Activated CD4-positive, alpha-beta T cell treated with anti-CD3 and anti-CD28 coated beads, Interleukin-2, amount 10 ng/mL, durations not matched to agents 24 days and 14 days (primary cell): ENCODE data around the gene SELENOH. TPM values are rescaled to one million over a fixed set of nuclear protein-coding genes. Genes with fewer than 3 reads are reported as not detected.

Experiments
- DNase-seq: peaks from one replicate; pipeline ENCODE4 v3.0.0; 2022
- H3K27ac Mint-ChIP-seq: one replicate; pipeline ENCODE4 v1.8.0; 2022; ENCODE audit warnings: mild to moderate bottlenecking, mixed read lengths
- H3K27me3 Mint-ChIP-seq: one replicate; pipeline ENCODE4 v1.8.0; 2022; ENCODE audit warnings: mixed read lengths
- H3K36me3 Mint-ChIP-seq: one replicate; pipeline ENCODE4 v1.8.0; 2022; ENCODE audit warnings: low read depth, mild to moderate bottlenecking, mixed read lengths
- H3K4me1 Mint-ChIP-seq: one replicate; pipeline ENCODE4 v1.8.0; 2021; ENCODE audit warnings: mixed read lengths
- H3K4me3 Mint-ChIP-seq: one replicate; pipeline ENCODE4 v1.8.0; 2022; ENCODE audit warnings: mild to moderate bottlenecking, moderate library complexity, mixed read lengths
- H3K9me3 Mint-ChIP-seq: one replicate; pipeline ENCODE4 v1.8.0; 2021; ENCODE audit warnings: mixed read lengths
- intact Hi-C: fragments of 100-400 bp; cut with micrococcal nuclease; formaldehyde crosslinking; loops from one replicate; pipeline ENCODE4 v1.15.1; 2023
- total RNA-seq: library from RNA; stranded (reverse); gene quantifications from 2 replicates; pipeline ENCODE4 v1.2.3, GENCODE V29; 2022

Gene SELENOH
- total RNA-seq, 1 donor from 2014 or later = 211 TPM

DNA sequence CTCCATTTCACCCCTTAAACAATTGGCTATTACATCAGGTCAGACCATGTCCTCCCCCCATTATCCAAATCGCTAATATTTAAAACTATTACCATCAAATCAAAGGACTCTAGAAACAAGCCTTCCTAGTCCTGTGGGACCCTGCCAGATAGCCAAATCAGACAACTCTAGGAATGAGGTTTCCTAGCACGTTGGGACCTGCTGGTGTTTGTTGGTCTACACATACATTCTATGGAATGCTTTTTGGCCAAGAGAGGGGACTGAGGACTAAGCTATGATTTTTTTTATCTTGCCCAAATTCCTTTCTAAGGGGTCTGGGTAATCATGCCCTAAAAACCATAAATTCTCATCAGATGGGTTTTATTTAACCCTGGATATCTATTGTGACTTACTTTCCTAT lies 14.1 kb upstream of the SELENOH start:
- Mint-ChIP-seq H3K27ac (no peak overlapping the region), H3K4me1 (peaks cover 8% of the 10 kb centered on the region), H3K9me3 (no peaks in the 10 kb centered on the region), H3K4me3 (no peak overlapping the region), H3K36me3 (peaks cover 7% of the 10 kb centered on the region), H3K27me3 (no peaks in the 10 kb centered on the region)
- intact Hi-C loops = no loop called here
- no peak for DNase-seq

DNA sequence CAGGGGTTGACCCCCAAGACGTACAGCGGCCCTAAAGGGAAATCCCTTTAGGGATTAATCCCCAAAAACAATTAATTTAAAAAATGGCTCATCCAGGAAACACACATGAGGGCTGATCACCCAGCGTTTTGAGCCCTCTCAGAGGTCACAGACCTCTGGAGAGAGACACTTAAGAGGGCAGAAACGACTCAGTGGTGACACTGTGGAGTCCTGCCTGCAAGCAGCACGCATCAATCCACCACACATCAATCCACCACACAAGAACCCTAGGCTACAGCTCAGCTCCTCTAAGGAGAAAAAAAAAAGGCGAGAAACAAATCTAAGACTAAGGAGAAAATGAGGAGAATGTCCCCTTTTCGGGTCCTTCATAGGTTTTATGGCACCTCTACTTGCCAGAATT lies 12.5 kb upstream of the SELENOH start:
- peaks cover 7% of the 10 kb centered on the region for H3K36me3 Mint-ChIP-seq
- no peaks in the 10 kb centered on the region for H3K9me3 Mint-ChIP-seq
- DNase-seq = no peak
- intact Hi-C loops = no loop called here
- H3K27me3 Mint-ChIP-seq = no peaks in the 10 kb centered on the region
- no peak overlapping the region for H3K4me3 Mint-ChIP-seq
- no peak overlapping the region for H3K27ac Mint-ChIP-seq
- peaks cover 8% of the 10 kb centered on the region for H3K4me1 Mint-ChIP-seq

DNA sequence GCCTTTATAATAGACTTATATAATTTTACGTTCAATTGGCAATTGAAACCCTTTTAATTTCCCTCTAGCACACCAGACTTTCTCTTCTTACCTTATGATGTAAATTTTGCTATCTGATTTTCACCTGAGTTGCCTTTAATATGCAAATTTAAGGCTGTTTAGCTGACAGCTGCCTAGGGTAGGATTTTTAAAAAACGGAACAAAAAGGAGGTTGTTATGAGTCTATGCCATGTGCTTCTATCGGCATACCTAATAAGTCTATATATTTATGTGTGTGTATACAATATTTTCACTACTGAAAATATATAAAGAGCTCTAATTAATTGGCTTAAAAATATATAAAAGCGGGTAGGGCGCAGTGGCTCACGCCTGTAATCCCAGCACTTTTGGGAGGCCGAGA lies 11.8 kb upstream of the SELENOH start:
- H3K27ac Mint-ChIP-seq = no peak overlapping the region
- H3K36me3 Mint-ChIP-seq = peaks cover 10% of the 10 kb centered on the region
- peaks cover 8% of the 10 kb centered on the region for H3K4me1 Mint-ChIP-seq
- no peak overlapping the region for H3K4me3 Mint-ChIP-seq
- no peak for DNase-seq
- no peaks in the 10 kb centered on the region for H3K9me3 Mint-ChIP-seq
- no peaks in the 10 kb centered on the region for H3K27me3 Mint-ChIP-seq
- intact Hi-C loops = no loop called here

DNA sequence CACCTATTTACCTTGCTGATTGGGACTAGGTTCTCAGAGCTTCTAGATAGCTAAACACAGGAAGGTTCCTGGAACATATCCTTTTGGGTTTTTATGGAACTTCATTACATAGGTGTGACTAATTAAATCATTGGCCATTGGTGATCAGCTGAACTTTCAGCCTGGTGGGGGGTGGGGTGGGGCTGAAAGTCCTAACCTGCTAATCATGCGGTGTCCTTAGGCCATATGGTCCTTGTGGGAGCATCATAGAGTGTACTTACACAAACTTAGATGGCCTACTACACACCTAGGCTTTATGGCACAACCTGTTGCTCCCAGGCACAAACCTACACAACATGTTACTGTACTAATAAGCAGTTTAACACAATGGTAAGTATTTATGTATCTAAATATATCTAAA lies 8.6 kb upstream of the SELENOH start:
- Mint-ChIP-seq H3K4me3 (no peak overlapping the region), H3K36me3 (peaks cover 24% of the 10 kb centered on the region), H3K27ac (no peak overlapping the region), H3K9me3 (no peaks in the 10 kb centered on the region), H3K27me3 (no peaks in the 10 kb centered on the region), H3K4me1 (peaks cover 22% of the 10 kb centered on the region)
- intact Hi-C loops = no loop called here
- DNase-seq = no peak

DNA sequence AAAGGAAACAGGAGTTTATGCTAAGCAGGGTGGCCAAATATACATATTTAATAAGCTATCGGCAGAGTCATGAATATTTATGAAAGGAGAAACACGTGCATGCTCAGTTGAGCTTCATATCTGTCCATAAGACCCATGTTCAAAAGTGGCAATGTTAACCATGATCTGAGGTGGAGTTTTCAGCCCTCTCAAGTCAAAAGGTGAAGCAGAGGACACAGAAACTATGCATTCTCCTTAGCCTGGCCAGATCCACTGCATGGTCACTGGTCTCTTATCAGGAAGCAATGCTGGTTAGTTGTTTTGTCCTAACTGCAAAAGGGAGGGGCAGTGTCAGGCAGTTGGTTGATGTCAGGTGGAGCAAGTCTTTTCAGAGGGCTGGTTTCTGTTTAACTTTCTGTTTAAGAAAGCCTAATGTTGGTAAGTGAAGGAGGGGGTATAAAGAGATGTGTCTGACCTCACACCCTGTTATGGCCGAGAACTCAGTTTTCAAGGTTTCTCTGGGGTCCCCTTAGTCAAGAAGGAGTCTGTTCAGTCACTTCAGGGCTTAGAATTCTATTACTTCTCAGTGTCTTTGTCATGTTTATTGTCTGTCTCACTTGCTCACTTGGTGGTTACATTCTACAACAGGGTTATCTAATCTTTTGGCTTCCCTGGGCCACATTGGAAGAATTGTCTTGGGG lies 5.5 kb upstream of the SELENOH start:
- Mint-ChIP-seq H3K27ac (peak overlapping the region; percentile 70), H3K9me3 (no peaks in the 10 kb centered on the region), H3K4me1 (peaks cover 25% of the 10 kb centered on the region), H3K36me3 (peaks cover 34% of the 10 kb centered on the region), H3K4me3 (peak overlapping the region; percentile 17), H3K27me3 (no peaks in the 10 kb centered on the region)
- DNase-seq = no peak
- intact Hi-C loops = no loop called here

DNA sequence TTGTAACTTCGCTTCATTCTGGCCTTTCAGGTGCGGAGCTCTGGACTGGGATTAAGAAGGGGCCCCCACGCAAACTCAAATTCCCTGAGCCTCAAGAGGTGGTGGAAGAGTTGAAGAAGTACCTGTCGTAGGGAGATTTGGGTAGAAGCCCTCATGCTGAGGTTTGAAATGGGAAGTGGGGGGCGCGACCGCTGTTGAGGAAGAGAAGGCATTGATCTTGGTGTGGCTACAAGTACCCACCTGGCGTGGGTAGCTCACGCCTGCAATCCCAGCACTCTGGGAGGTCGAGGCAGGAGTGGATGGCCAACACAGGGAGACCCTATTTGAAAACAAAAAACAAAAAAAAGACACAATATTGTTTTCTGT lies 779 bp downstream of the SELENOH start:
- Mint-ChIP-seq H3K9me3 (no peaks in the 10 kb centered on the region), H3K4me1 (peaks cover 33% of the 10 kb centered on the region), H3K36me3 (peaks cover 68% of the 10 kb centered on the region), H3K27me3 (no peaks in the 10 kb centered on the region), H3K27ac (peak overlapping the region; percentile 96), H3K4me3 (peak overlapping the region; percentile 93)
- intact Hi-C loops = loop anchor here (10.0 kb wide), 1 partner anchor 407 kb away; the partner anchor contains the start of genes P2RX3 and SSRP1
- DNase-seq = no peak

DNA sequence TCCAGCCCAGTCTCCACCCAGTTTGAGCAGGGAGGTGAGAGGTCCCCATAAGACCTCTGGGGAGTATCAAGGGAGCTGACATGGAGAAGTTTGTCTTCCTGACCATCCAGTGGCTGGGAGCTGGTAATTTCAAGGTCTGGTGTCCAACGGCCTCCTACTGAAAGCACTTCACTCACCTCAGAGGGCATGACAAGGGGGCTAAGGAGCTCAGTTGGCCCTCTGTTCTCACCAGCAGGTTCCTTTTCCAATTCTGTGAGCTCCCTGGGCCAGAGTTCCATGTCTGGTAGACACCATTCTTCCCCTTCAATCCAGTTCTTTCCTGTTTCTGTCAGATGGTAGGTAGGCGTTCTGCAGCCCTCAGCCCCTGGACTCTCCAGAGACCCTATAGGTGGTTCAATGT lies 3.1 kb downstream of the SELENOH start:
- H3K27me3 Mint-ChIP-seq = no peaks in the 10 kb centered on the region
- peaks cover 38% of the 10 kb centered on the region for H3K4me1 Mint-ChIP-seq
- peak overlapping the region; percentile 78 for H3K27ac Mint-ChIP-seq
- H3K9me3 Mint-ChIP-seq = no peaks in the 10 kb centered on the region
- peak overlapping the region; percentile 66 for H3K4me3 Mint-ChIP-seq
- peaks cover 63% of the 10 kb centered on the region for H3K36me3 Mint-ChIP-seq
- intact Hi-C loops = loop anchor here (10.0 kb wide), 1 partner anchor 410 kb away; the partner anchor contains the start of genes P2RX3 and SSRP1
- DNase-seq = no peak

DNA sequence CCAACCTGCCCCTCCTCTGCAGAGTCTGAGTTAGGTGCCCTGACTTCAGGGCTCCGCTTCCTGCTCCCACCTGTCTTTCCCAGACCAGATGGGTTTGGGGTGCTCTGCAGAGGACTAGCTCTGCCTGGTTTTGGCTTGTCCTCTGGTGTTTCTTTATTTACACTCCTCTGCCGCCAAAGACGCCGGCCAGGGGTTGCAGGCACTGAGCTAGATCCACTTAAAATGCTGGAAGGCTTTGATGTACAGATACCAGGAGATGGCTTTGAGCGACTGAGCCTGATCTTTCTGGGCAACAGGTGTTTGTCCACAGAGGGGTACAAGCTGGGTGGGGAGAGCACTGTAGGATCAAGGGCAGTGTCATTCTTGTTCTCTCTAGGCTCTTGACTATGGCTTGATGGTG lies 3.9 kb downstream of the SELENOH start:
- Mint-ChIP-seq H3K27ac (peak overlapping the region; percentile 36), H3K4me1 (peaks cover 35% of the 10 kb centered on the region), H3K27me3 (no peaks in the 10 kb centered on the region), H3K36me3 (peaks cover 59% of the 10 kb centered on the region), H3K4me3 (no peak overlapping the region), H3K9me3 (no peaks in the 10 kb centered on the region)
- intact Hi-C loops = loop anchor here (10.0 kb wide), 1 partner anchor 410 kb away; the partner anchor contains the start of genes P2RX3 and SSRP1
- DNase-seq = no peak

DNA sequence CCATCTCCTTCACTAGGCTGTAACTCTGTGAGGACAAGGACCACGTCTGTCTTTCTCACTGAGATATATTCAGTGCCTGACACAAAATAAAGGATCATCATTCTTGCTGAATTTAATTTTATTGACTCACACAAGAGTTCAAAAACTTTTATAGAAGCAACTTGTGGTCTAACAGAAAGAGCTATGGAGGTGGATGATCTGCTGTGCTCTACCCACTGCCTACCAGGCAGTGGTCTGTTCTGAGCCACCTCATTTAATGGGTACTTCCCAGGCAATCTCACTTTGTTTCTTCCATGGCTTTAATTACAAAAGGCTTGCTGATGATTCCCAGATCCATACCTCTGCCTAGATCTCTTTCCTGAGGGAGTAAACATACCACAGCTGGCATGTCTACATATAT lies 5.6 kb downstream of the SELENOH start:
- Mint-ChIP-seq H3K9me3 (no peaks in the 10 kb centered on the region), H3K27me3 (no peaks in the 10 kb centered on the region), H3K4me1 (peaks cover 31% of the 10 kb centered on the region), H3K36me3 (peaks cover 51% of the 10 kb centered on the region), H3K4me3 (no peak overlapping the region), H3K27ac (peak overlapping the region; percentile 74)
- intact Hi-C loops = loop anchor here (10.0 kb wide), 1 partner anchor 412 kb away; the partner anchor contains the start of genes P2RX3 and SSRP1
- DNase-seq = no peak

DNA sequence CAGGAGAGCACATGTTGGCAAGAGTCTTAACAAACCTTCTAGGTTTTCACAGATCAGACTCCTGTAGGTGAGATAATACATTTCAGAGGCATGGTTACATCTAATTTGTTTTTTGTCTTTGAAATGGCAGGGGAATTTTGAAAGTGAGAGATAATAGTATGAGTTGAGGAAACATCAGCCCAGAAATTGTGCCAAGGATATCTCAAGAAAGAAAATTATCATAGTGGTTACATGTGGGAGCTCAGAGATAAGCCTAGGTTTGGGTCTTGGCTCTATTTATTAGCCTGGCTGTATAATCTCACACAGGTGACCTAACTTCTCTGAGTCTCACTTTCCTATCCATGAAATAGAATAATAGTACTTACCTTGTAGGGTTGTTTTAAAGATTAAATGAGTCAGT lies 9.9 kb downstream of the SELENOH start:
- Mint-ChIP-seq H3K27ac (no peak overlapping the region), H3K9me3 (no peaks in the 10 kb centered on the region), H3K27me3 (no peaks in the 10 kb centered on the region), H3K4me1 (peaks cover 19% of the 10 kb centered on the region), H3K36me3 (peaks cover 20% of the 10 kb centered on the region), H3K4me3 (no peak overlapping the region)
- no peak for DNase-seq
- intact Hi-C loops = loop anchor here (1.0 kb wide), 1 partner anchor 49 kb away; no protein-coding TSS in a partner anchor

DNA sequence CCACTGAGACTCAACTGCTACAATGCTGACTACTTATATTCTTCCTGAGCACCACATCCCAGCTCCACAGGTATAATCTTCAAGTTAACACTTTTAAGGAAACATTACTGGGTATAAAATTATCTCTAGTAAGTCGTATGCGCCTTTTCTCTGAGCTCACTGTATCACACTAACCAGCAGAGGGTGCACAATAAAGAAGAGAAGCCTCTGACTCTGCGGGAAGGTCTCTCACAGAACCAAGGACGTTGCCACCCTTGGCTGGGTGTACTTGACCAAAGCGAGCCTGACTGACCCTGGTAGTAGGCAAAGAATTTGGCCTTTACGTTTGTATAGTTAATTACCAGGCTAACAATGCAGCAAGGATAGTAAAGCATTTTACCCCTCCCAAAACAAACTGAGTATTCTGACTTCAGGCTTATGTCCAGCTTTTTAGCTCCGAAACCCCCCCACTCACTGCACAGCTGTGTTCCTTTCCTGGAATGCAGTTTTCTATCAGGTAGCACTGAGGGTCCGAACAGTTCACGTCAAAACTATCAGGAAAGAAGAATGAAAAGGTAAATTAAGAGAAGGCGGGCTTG lies 10.5 kb downstream of the SELENOH start, which contains the start of gene BTBD18:
Gene BTBD18, minus strand, starts transcription at position 144 of the 578 bp plus-strand sequence. CDS start 631 bp downstream, outside the sequence.
- DNase-seq = peak; percentile 66
- Mint-ChIP-seq H3K4me3 (no peak within 1 kb of the TSS), H3K36me3 (peaks cover 15% of the 10 kb centered on the region), H3K4me1 (peaks cover 18% of the 10 kb centered on the region), H3K27me3 (no peaks in the 10 kb centered on the region), H3K27ac (no peak within 1 kb of the TSS), H3K9me3 (no peaks in the 10 kb centered on the region)
- intact Hi-C loops = loop anchor here (1.0 kb wide), 1 partner anchor 49 kb away; no protein-coding TSS in a partner anchor

DNA sequence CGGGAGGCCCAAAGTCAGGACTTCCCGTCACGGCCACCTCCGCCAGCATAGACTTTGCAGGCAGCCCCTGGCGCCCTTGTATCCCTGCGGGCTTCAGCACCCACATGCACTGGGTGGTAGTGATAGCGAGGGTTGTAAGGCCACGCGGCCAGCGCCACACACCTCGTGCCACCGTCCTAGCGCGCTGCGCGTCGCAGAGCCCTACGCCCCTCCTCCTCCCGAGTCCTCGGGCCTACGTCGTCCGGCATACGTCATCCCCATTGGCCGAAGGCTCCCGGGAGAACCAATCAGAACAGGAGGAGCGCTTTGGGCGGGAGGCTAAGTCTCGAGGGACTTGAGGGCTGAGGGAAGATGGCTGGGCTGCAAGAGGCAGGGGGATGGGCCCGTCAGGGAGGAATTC lies 11.7 kb downstream of the SELENOH start:
- H3K36me3 Mint-ChIP-seq = peaks cover 10% of the 10 kb centered on the region
- no peak overlapping the region for H3K27ac Mint-ChIP-seq
- peaks cover 14% of the 10 kb centered on the region for H3K4me1 Mint-ChIP-seq
- intact Hi-C loops = no loop called here
- H3K4me3 Mint-ChIP-seq = no peak overlapping the region
- H3K9me3 Mint-ChIP-seq = no peaks in the 10 kb centered on the region
- no peak for DNase-seq
- no peaks in the 10 kb centered on the region for H3K27me3 Mint-ChIP-seq

DNA sequence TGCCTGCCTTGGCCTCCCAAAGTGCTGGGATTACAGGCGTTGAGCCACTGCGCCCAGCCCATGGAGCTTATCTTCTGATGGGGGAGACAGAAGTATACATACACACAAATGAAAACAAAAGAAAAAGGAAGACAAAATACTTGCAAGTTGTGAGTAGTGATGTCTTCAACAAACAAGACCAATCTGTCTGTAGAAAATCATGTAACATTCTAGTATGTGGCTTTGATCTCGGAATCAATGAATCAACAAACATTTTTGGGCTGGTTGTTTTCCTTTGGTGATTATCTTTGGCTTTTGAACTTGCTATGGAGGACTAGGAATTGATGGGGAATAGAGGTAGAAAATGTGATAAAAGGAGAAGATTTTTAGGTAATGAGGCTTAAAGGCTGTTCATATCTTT lies 16.9 kb downstream of the SELENOH start:
- Mint-ChIP-seq H3K9me3 (no peaks in the 10 kb centered on the region), H3K4me1 (peaks cover 15% of the 10 kb centered on the region), H3K27ac (no peak overlapping the region), H3K36me3 (peaks cover 1% of the 10 kb centered on the region), H3K27me3 (no peaks in the 10 kb centered on the region), H3K4me3 (no peak overlapping the region)
- intact Hi-C loops = no loop called here
- no peak for DNase-seq
